GM12878 (cell line): Measurements from ENCODE around the gene SH3BP1.
A peak's percentile ranks its signal among the peaks of the same experiment; 100 is the strongest.

Source experiments
- CTCF ChIP-seq, 3 experiments: IDR thresholded peaks in 2 of 3; conservative IDR thresholded peaks in 1 of 3; 2 replicates each; pipeline ENCODE4 v1.5.1; 2011; ENCODE audit warnings: low read depth in 3 of 3, low read length in 3 of 3, mild to moderate bottlenecking in 3 of 3, control low read depth in 2 of 3, moderate library complexity in 2 of 3, inconsistent platforms in 1 of 3, mixed read lengths in 1 of 3; ENCODE audit not compliant: control insufficient read depth in 2 of 3, insufficient read depth in 1 of 3; ENCODE audit errors: extremely low read depth in 1 of 3
- HDGF ChIP-seq: fragments of 450-650 bp; IDR thresholded peaks from 2 replicates; pipeline ENCODE4 v1.6.1; 2016; ENCODE audit warnings: antibody characterized with exemption
- MXI1 ChIP-seq: fragments of 150-350 bp; IDR thresholded peaks from 2 replicates; pipeline ENCODE4 v1.6.1; 2011; ENCODE audit warnings: low read depth, mild to moderate bottlenecking, inconsistent platforms, low read length, improper control_type of control experiment
- SPI1 ChIP-seq: IDR thresholded peaks from 2 replicates; pipeline ENCODE4 v1.6.1; 2011; ENCODE audit warnings: low read depth, mild to moderate bottlenecking, low read length, moderate library complexity, borderline replicate concordance; ENCODE audit not compliant: insufficient read depth
- TCF7 ChIP-seq: IDR thresholded peaks from 2 replicates; pipeline ENCODE4 v1.6.1; 2014; ENCODE audit warnings: antibody characterized with exemption, borderline replicate concordance

- no peak; the same call in 1 of the 2 replicates for TF ChIP-seq HDGF
- peak; percentile 50 to 82 (median 68) for TF ChIP-seq CTCF (IDR thresholded peaks at IDR 0.05 in 2 of 3, conservative IDR thresholded peaks at IDR 0.05 in 1 of 3; ENCODE audit: control insufficient read depth in 2 of 3, extremely low read depth in 1 of 3, insufficient read depth in 1 of 3, low read depth in 3 of 3, low read length in 3 of 3)
- no peak for TF ChIP-seq SPI1
- TF ChIP-seq MXI1, result peak; percentile 48; the same call in 1 of the 2 replicates
- no peak for TF ChIP-seq TCF7
Observed at GRCh38 chr22:37661160-37661924, 21.9 kb downstream of the SH3BP1 start.
